ENCODE data around the gene WASL.

The WASL gene

GRCh38 chr7:123738808-123739207 lies 10.0 kb downstream of the WASL start:
- TF ChIP-seq CTCF (IDR thresholded peaks at IDR 0.05) = no peak

- no peak for TF ChIP-seq CTCF (IDR thresholded peaks at IDR 0.05)
Measured at GRCh38 chr7:123738356-123738755, 10.4 kb downstream of the WASL start.

GRCh38 chr7:123735539-123735938 lies 13.3 kb downstream of the WASL start:
- no peak for TF ChIP-seq CTCF (IDR thresholded peaks at IDR 0.05)

GRCh38 chr7:123734498-123734897 lies 14.3 kb downstream of the WASL start:
- TF ChIP-seq CTCF (IDR thresholded peaks at IDR 0.05) = no peak

- no peak for TF ChIP-seq CTCF (IDR thresholded peaks at IDR 0.05)
Measured at GRCh38 chr7:123732413-123733091, 16.3 kb downstream of the WASL start.

- no peak for TF ChIP-seq CTCF (IDR thresholded peaks at IDR 0.05)
Measured at GRCh38 chr7:123729218-123729578, 19.6 kb downstream of the WASL start.

- TF ChIP-seq CTCF (IDR thresholded peaks at IDR 0.05) = no peak
Measured at GRCh38 chr7:123727071-123727837, 21.5 kb downstream of the WASL start.

Data from LNCAP (cell line).